GM19328 (cell line): ENCODE measurements around the gene ZNF138.

Experiments
- ATAC-seq: cut with Tn5 transposase; IDR thresholded peaks from one replicate; pipeline ENCODE4 v1.9.1; 2021; ENCODE audit warnings: mild to moderate bottlenecking, moderate library complexity; ENCODE audit not compliant: unreplicated experiment

The ZNF138 gene

DNA sequence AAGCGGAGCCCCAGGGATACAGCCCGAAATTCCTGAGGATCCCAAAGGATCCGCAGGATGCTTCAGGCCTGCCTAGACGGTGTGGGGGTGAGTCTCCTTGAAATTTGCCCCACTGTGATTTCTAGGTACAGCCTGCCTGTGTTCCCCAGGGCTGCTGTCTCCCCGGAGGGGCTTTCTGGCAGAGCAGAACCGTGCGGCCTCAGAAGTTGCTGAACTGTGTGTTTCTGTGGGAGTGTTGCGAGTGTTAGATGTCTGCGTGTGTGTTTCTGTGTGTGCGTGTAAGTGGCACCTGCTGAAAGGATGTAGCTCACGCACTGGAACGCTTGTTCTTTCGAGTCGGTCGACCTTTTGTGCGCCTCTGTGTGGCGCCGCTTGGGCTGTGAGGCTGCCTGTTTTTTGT, 81.0 kb downstream of the ZNF138 start:
- no peak for ATAC-seq

DNA sequence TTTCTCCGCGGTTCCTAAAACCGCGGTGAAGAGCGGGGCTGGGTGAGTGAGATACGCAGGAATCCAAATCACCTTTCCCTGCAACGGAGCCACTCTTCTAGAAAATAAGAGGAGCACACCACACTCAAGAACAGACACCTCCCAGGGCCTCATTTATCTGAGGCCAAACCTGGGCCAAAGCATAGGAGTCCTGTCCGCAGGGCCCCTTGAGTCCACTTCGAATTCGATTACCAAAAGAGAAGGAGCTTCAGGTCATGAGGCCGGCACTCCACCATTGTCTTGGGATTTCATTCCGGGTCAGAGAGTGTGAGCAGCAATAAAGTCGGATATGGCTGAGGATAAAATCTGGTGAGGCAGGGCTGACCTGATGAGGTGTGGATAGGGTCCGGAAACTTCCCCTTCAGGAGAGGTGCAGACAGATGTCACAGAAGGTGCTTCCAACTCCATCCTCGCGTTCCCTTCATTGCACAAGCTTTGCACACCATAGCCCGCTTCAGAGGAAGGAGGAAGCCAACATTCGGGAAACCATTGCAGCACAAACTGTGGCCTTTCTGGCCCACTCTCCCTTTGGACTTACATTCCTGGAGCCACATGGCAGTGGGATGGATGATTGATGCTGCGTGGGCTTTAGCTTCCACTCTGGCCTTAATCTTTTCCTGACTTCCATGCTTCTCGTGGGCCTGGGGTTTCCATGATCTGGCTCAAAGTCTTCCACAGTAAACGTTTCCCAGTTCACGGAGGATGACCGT, 81.6 kb downstream of the ZNF138 start:
- ATAC-seq: no peak

DNA sequence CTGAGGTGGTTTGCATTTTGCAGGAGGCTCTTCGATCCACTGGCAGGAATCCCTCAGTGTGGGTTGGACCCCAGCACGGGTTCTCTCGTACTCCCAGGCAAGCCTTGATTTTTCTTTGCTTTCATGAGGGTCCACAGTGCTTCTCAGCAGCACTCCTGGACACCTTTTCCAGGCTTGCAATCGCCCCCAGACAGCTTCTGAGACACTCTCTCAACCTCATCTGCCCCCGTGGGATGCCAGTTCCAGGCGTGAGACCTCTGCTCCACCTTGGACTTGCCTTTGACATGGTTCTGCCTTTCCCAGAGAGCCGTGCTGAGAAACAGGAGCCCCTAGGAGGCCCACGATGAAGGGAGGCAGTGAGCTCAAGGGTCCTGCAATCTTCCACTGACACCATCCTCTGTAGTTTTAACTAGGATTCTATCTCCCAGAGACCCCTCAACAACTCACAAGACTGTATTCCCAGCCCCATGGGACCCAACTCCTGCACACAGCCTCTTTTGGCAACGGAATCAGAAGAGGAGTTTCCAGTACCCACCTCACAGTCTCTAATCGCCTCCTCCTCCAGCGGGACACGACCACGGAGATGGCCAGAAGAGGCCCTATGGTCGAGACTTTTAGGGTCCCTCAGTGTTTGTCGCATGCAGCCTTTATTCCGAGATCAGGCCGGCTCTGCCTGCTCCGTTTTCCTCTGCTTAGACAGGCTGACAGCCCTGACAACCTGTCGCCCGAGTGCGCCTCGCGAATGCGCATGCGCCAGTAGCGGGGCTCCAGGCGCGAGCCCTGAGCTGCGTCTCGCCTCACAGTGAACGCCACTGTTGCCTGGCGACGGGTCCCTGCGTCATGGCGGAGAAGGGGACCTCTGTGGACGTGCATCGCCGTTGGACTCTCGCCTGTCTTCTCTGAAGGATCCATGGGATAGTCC, 82.8 kb downstream of the ZNF138 start:
- ATAC-seq: no peak

- ATAC-seq: no peak
Observed at GRCh38 chr7:64877714-64878610, 83.7 kb downstream of the ZNF138 start.

- no peak for ATAC-seq
Observed at GRCh38 chr7:64878684-64879083, 84.5 kb downstream of the ZNF138 start.

DNA sequence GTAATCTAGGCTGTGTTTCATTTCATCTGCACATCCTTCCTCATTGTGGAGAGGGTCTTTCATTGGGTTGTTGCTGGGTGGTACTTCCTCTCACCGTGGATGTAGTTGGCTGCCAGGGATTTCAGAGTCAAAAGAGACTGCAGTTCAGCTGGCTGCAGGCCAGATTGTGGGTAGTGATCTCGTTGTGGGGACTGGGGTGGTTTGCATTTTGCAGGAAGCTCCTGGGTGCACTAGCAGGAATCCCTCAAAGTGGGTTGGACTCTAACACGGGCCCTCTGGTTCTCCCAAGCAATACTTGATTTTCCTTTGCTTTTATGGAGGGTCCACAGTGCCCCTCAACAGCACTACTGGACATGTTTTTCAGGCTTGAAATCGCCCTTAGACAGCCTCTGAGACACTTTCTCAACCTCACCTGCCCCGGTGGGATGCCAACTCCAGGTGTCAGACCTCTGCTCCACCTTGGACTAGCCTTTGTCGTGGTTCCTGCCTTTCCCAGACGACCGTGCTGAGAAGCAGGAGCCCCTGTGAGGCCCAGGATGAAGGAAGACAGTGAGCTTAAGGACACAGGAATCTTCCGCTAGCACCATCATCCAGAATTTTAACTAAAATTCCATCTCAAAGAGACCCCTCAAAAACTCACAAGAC, 85.0 kb downstream of the ZNF138 start:
- no peak for ATAC-seq

- ATAC-seq: no peak
Observed at GRCh38 chr7:64879800-64880199, 85.6 kb downstream of the ZNF138 start.

- ATAC-seq: no peak
Observed at GRCh38 chr7:64880322-64881297, 86.4 kb downstream of the ZNF138 start.

DNA sequence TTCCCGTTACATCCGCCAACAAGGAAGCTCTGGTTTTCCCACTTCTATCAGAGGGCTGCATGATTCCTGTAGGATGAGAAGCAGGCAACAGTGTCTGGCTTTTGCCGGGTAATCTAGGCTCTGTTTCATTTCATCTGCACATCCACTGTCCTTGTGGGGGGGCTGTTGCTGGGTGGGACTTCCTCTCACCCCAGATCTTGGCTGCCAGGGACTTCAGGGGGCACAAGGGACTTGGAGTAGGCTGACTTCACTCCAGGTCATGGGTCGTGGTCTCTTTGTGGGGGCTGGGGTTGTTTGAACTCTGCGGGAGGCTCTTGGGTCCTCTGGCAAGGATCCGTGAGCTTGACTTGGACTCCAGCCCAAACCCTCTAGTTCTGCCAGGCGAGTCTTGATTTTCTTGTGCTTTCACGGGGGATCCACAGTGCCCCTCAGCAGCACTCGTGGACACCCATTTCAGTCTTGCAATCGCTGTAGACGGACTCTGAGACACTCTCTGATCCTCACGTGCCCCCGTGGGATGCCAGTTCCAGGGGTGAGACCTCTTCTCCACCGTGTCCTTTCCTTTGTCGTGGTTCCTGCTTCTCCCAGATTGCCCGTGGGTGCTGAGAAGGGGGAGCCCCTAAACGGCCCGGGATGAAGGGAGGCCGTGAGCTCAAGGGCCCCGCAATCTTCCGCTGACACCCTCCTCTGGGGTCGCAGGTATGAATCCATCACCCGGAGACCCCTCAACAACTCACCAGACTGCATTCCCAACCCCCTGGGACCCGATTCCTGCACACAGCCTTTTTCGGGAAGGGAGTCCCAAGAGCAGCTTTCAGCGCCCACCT, 87.4 kb downstream of the ZNF138 start:
- ATAC-seq: no peak

- no peak for ATAC-seq
Observed at GRCh38 chr7:64882341-64883112, 88.3 kb downstream of the ZNF138 start.
